Activated CD8-positive, alpha-beta memory T cell treated with anti-CD3 and anti-CD28 coated beads for 36 hours (primary cell): ENCODE data around the gene CCDC80. TPM values are rescaled to one million over a fixed set of nuclear protein-coding genes. Genes with fewer than 3 reads are reported as not detected.

ENCODE experiments used
- CTCF ChIA-PET: fragments of 350-600 bp; sonication (Branson Sonifier 250); formaldehyde crosslinking; loops from one replicate; lab custom pipeline; 2021; ENCODE audit warnings: antibody characterized with exemption; lab: Charles Lee
- POLR2A ChIA-PET: fragments of 350-600 bp; sonication (Branson Sonifier 250); formaldehyde crosslinking; loops from one replicate; lab custom pipeline; 2021; ENCODE audit warnings: antibody characterized with exemption; lab: Charles Lee
- total RNA-seq, 2 experiments: library from RNA; stranded (reverse); gene quantifications; one replicate each; pipeline ENCODE4 v1.2.3, GENCODE V29; 2021

CCDC80 gene
- total RNA-seq, 2 experiments from 2014 or later: not detected

GRCh38 chr3:112638327-112639020 is 2.5 kb downstream of the CCDC80 start:
- ChIA-PET CTCF (no interaction called here), POLR2A (no interaction called here)

- ChIA-PET CTCF (interaction anchor here (1.9 kb wide), 1 partner anchor 342 kb away, joined by 8 read pairs; no protein-coding TSS in a partner anchor), POLR2A (no interaction called here)
Observed at GRCh38 chr3:112637700-112638099, 3.2 kb downstream of the CCDC80 start.

DNA sequence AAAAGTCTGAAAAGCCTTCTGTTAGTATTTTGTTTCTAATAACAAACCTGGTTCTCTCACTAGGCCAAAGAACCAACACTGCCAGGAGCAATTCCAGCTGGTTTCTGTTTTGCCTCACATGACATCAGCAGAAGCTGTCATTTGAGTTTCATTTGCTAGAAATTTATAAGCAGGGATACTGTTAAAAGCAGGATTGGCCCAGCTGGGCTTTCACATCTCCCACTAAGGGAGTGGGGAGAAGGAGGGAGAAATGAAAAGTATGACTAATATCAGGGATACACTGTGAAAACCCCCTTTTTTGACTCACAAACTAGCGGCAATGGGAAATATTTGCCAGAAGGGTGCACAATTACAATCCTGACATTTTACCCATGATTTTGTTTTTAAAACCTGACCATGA is 5.3 kb downstream of the CCDC80 start:
- ChIA-PET POLR2A (no interaction called here), CTCF (interaction anchor here (0.9 to 1.1 kb wide), 2 partner anchors 55 to 343 kb away, joined by 3 read pairs; no protein-coding TSS in a partner anchor)

DNA sequence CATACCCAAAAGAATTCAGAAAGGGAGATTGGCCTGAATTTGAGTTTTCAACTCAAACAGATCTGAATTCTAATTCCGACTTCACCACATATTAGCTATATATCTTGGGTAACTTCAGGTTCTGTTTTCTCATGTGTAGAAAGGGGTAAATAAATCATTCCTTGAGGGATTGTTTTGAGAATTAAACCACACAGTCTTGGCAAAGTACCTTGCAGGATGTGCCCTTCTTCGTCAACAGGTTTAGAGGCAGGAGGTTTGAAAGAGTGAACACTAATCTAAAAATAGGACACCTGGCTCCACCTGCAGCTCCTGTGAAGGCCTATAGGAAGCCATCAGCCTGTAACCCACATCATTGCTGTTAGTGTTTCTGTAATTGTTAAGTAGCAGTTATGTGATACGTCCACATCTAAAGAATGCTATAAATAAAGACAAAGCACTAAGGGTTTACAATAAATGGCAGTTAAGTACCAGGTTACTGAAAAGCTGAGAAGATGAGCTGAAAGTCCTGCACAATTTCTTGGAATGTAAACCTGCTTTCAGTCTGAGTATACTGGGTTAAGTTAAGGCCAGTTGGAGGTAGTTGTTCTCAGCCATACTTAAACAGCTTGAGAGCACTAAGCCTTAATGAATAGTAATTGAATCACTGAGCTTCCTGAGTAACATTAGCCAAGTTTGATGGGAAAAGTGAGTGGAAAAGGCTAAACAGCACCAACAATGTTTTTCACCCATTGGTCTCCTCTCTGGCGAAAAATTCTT is 6.0 kb downstream of the CCDC80 start:
- CTCF ChIA-PET: interaction anchor here (0.9 to 1.2 kb wide), 3 partner anchors 8 to 343 kb away, joined by 3 read pairs; no protein-coding TSS in a partner anchor
- POLR2A ChIA-PET: no interaction called here

DNA sequence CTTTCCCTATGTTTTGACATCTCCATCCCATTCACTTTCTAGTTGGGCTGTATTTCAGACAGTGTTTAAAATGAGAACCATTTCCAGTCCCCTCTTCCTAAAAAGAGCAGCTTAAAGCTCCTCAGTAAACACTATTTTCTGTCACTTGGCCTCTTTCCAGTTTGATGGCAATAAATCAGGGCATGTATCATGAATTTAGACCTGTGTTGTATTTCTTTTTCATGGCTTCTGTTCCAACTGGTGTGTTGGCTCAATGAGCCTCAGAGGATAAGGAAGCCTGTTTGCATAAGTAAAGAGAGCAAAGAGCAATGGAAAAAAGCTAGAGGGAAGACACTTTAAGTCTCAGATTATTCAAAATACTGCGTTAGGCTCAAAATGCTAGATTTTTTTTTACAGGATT is 7.2 kb downstream of the CCDC80 start:
- POLR2A ChIA-PET: no interaction called here
- CTCF ChIA-PET: interaction anchor here (1.2 kb wide), 1 partner anchor 10 kb away, joined by 3 read pairs; no protein-coding TSS in a partner anchor

DNA sequence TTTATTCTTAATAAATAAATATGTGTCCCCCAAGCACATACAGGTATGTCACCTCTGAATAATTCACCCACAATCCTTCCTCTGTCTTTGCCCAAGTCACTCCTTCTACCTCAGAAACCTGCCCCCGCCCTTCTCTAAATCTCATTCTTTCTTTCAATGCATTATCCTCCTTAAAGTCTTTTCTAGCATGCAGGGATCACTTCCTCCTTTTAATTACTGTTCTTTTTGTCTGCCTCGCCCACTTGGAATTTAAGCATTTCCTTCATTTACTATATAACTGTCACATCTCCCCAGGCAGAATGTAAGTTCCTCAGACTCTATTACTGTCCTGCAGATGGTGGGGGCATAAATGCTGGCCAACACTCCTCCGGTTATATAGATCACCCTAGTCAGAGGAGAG is 7.8 kb downstream of the CCDC80 start:
- CTCF ChIA-PET: no interaction called here
- POLR2A ChIA-PET: no interaction called here

- ChIA-PET CTCF (no interaction called here), POLR2A (no interaction called here)
Observed at GRCh38 chr3:112632596-112632995, 8.3 kb downstream of the CCDC80 start.

- CTCF ChIA-PET: no interaction called here
- POLR2A ChIA-PET: no interaction called here
Observed at GRCh38 chr3:112631257-112631656, 9.7 kb downstream of the CCDC80 start.

DNA sequence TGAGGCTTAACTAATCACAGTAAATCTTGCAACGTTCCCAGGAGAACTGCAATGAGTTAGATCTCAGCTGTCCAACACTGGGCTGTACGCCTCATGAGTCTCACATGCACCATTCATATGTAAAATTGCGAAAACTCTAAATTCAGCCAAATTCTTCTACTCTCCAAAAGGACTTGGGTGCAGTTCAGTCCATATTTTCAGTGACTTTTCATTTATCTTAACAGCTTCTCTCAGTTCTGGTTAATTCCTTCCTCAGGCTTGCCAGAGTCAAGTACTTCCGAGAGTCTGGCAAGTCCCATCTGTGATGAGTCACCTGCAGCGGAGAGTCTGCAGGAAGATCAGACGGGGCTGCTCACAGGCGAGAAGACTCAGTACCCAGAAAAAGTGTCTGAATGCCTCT is 11.5 kb downstream of the CCDC80 start:
- CTCF ChIA-PET: no interaction called here
- POLR2A ChIA-PET: no interaction called here

GRCh38 chr3:112627919-112628466 is 12.9 kb downstream of the CCDC80 start:
- CTCF ChIA-PET: interaction anchor here (1.1 kb wide), 1 partner anchor 14 kb away, joined by 3 read pairs; no protein-coding TSS in a partner anchor

GRCh38 chr3:112627419-112627818 is 13.5 kb downstream of the CCDC80 start:
- ChIA-PET POLR2A (no interaction called here), CTCF (interaction anchor here (1.1 kb wide), 2 partner anchors 15 kb away, joined by 3 read pairs; no protein-coding TSS in a partner anchor)

More at GRCh38 chr3:112627919-112628466, 12.9 kb downstream of the CCDC80 start:
- POLR2A ChIA-PET: no interaction called here

GRCh38 chr3:112623717-112624116 is 17.2 kb downstream of the CCDC80 start:
- ChIA-PET POLR2A (no interaction called here), CTCF (no interaction called here)

DNA sequence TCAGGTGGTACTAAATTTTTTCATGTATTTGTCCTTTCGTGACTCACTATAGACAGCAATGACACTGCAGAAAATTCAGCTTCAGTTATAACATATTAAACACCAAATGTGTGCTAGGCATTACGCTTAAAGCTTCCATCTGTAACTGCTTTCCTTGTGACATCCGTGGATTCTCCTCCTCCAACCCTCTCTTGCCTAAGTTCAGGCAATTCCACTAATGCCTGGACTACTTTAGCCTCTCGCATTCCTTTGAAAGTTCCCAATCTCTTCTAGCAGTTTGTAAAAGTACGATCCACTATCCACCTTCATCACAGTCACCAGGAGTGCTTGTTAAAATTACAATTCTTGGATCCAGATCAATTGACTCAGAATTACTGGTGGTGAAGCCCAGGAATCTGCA is 17.7 kb downstream of the CCDC80 start:
- ChIA-PET POLR2A (no interaction called here), CTCF (no interaction called here)

DNA sequence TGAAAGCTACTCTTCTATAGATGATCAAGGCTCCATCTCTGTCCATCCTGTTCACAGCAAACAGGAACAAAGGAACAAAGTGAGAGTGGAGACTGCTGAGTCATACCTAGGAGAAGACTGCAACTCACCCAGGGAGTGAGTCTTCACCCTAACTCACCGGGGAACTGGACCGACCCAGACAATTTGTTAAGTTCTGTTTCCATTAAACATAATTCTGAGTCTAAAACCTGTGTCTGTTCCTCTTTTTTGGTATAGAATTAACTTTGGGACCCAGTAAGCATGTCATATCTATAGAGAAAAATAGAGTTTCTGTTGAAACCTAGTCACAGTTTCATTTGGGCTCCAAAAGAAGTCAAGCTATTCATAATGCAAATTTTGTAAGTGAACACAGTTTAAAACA is 21.6 kb downstream of the CCDC80 start:
- POLR2A ChIA-PET: no interaction called here
- CTCF ChIA-PET: no interaction called here

DNA sequence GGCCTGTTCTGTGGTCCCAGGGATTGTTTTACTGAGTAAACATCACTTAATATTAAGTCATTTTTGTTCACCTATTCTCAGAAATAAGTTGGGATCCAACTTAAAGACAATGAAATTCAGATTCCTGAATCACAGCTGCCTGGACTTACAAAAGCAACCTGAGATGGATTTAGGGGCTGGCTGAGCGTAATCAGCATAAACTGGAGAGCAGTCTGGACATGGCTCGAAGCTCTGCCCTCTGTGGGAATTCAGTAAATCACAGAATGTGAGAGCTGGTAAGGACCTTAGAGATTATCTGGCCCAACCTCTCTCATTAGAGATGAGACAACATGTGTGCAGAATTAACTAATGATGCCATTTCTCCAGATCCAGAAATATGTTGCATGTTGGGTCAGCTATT is 23.7 kb downstream of the CCDC80 start:
- ChIA-PET POLR2A (no interaction called here), CTCF (no interaction called here)

- ChIA-PET CTCF (no interaction called here), POLR2A (no interaction called here)
Observed at GRCh38 chr3:112615989-112616731, 24.8 kb downstream of the CCDC80 start.

DNA sequence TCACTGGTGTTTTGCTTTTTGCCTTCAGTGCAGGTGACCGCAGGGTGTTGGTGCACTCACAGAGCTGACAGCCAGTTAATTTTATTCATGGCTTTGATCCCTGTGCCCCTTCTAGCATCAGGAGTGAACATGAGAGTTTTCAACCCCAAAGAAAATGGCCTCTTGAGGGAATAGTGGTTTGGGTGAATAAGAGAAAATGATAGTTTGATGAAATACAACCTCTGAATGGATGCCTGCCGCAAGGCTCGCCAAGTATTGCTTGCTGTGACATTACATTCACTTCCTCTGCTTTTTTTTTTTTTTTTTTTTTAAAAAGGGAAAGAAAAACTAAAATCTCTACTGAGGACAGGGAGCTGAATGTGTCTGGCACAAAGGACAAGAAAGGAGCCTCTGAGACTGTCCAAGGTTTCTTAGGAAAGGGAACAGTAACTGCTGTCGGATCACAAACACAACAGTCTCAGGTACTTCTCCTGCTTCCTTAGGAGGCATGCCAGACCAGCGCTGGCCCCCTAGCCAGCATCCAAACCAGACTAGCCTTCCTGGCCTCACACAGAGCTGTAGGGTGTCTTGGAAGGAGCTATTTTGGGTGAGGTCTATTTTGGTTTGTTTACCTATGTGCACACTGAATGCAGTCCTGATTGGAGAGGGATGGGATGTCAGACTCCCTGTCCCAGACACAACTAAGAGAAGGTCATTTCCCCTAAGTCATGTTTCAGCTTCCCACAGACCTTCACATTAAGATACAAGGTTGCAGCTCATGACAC is 29.0 kb downstream of the CCDC80 start:
- CTCF ChIA-PET: no interaction called here
- POLR2A ChIA-PET: no interaction called here

DNA sequence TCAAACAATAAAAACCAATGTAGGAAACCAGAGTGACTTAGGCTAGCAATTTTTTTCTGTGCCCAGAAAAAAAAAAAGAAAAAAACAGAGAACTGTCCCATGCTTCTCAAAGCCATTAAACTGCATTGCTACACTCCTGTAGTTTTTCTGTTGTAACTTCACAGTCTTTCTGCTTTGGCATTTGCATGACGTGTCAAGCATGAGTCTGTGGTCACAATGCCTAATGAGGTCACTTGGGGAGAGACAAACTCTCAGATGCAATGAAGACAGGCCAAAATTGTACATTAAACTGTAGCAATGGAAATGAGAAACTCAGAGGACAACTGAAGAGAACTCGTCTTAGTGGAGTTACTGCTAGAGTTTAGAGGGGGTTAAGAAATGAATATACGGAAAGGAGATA is 30.8 kb downstream of the CCDC80 start:
- ChIA-PET POLR2A (no interaction called here), CTCF (interaction anchor here (0.6 kb wide), 1 partner anchor 318 kb away, joined by 3 read pairs; no protein-coding TSS in a partner anchor)

DNA sequence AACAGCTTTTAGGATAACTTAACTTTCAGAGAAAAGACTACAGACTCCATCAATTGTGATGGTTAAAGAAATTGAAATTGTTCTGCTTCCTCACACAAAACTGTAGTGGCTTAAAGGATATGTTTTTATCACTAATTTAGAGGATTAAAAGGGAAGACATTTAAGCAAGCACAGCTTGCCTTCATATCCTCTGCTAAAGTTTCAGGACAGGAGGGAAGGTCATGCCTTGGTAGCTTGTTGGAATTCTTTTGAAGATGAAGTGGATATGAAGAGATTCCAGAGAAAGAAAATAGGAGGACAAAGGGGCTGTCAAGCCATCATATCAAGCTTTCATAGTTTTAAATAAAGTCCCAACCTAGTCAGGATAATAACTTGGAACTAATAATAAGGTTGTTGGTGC is 33.1 kb downstream of the CCDC80 start:
- POLR2A ChIA-PET: no interaction called here
- CTCF ChIA-PET: no interaction called here
